Transverse colon (tissue), 4 donors: ENCODE data around the gene SHLD2. TPM values are rescaled to one million over a fixed set of nuclear protein-coding genes. Genes with fewer than 3 reads are reported as not detected.

Source experiments
- DNase-seq: peaks from one replicate; pipeline ENCODE4 v3.0.0-alpha.2; 2019
- H3K27ac ChIP-seq, 4 donors: fragments of 200-600 bp; sonication (generic); 2 replicates each; pipeline ENCODE4 v1.5.1; 2016 to 2018; ENCODE audit warnings: inconsistent platforms in 4 of 4
- H3K27me3 ChIP-seq: fragments of 200-600 bp; sonication (generic); 2 replicates; pipeline ENCODE4 v1.5.1; 2017; ENCODE audit warnings: inconsistent platforms
- H3K36me3 ChIP-seq, 4 donors: fragments of 200-600 bp; sonication (generic); 2 replicates each; pipeline ENCODE4 v1.5.1; 2017 to 2019; ENCODE audit warnings: inconsistent platforms in 4 of 4
- H3K4me1 ChIP-seq, 4 donors: fragments of 200-600 bp; sonication (generic); 2 replicates each; pipeline ENCODE4 v1.5.1; 2017 to 2020; ENCODE audit warnings: inconsistent platforms in 4 of 4
- H3K4me3 ChIP-seq, 4 donors: fragments of 200-600 bp; sonication (generic); 1 replicate in 1 of 4; 2 replicates in 3 of 4; pipeline versions ENCODE4 v1.5.1 to v1.6.1; 2017 to 2019; ENCODE audit warnings: inconsistent platforms in 4 of 4
- H3K9me3 ChIP-seq, 2 donors: fragments of 200-600 bp; sonication (generic); 2 replicates each; pipeline ENCODE4 v1.5.1; 2017 to 2019; ENCODE audit warnings: inconsistent platforms in 2 of 2
- CTCF ChIP-seq, 5 experiments: fragments of 200-600 bp in 3 of 5; fragments of 450-650 bp in 2 of 5; sonication (generic) in 3 of 5; IDR thresholded peaks; 1 replicate in 2 of 5; 2 replicates in 3 of 5; pipeline ENCODE4 v1.5.1; 2016 to 2017; ENCODE audit warnings: antibody characterized with exemption in 5 of 5, inconsistent platforms in 3 of 5, mild to moderate bottlenecking in 2 of 5, moderate library complexity in 1 of 5
- EP300 ChIP-seq: sonication (generic); formaldehyde crosslinking; IDR thresholded peaks from one replicate; pipeline ENCODE4 v1.6.1; 2017; ENCODE audit warnings: antibody characterized with exemption, low read depth
- POLR2A ChIP-seq: fragments of 450-650 bp; IDR thresholded peaks from one replicate; pipeline ENCODE4 v1.6.1; 2016; ENCODE audit warnings: antibody characterized with exemption, mild to moderate bottlenecking, moderate library complexity
- POLR2AphosphoS5 ChIP-seq, 3 donors: sonication (generic); formaldehyde crosslinking; IDR thresholded peaks; one replicate each; pipeline ENCODE4 v1.6.1; 2016; ENCODE audit warnings: antibody characterized with exemption in 3 of 3
- WGBS, 2 donors: methylation state at CpG; one replicate each; pipeline ENCODE4 v1.1.5; 2018; ENCODE audit warnings: low coverage in 1 of 2; 5-methylcytosine and 5-hydroxymethylcytosine counted together
- in situ Hi-C, 4 donors: fragments of 200-750 bp; cut with MboI; loops; one replicate each; pipeline versions ENCODE4 v1.15.0 to v1.15.1; 2017; ENCODE audit warnings: low sequenced_read_pairs in 3 of 4, low pct_ligation_motif_present in 1 of 4, low pct_unique_long_range_greater_than_20kb in 1 of 4
- intact Hi-C: fragments of 100-400 bp; cut with DNase I; formaldehyde crosslinking; loops from one replicate; pipeline ENCODE4 v1.15.1; 2023; ENCODE audit warnings: low total_unique reads
- total RNA-seq, 4 donors: library from RNA; depleted of rRNA; stranded (reverse); fragments of >200 nt; gene quantifications; one replicate each; pipeline ENCODE4 v1.1.0, GENCODE V29; 2016

The SHLD2 gene, protein sequence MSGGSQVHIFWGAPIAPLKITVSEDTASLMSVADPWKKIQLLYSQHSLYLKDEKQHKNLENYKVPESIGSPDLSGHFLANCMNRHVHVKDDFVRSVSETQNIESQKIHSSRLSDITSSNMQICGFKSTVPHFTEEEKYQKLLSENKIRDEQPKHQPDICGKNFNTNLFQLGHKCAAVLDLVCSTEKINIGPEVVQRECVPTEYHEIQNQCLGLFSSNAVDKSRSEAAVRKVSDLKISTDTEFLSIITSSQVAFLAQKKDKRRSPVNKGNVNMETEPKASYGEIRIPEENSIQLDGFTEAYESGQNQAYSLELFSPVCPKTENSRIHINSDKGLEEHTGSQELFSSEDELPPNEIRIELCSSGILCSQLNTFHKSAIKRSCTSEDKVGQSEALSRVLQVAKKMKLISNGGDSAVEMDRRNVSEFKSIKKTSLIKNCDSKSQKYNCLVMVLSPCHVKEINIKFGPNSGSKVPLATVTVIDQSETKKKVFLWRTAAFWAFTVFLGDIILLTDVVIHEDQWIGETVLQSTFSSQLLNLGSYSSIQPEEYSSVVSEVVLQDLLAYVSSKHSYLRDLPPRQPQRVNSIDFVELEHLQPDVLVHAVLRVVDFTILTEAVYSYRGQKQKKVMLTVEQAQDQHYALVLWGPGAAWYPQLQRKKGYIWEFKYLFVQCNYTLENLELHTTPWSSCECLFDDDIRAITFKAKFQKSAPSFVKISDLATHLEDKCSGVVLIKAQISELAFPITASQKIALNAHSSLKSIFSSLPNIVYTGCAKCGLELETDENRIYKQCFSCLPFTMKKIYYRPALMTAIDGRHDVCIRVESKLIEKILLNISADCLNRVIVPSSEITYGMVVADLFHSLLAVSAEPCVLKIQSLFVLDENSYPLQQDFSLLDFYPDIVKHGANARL
- total RNA-seq: 10 to 100 TPM; 21.7 to 43.7 (median 37.3) TPM

- peaks cover 0 to 9% (median 0%) of the 10 kb centered on the region in 4 donors for H3K36me3 ChIP-seq
- in situ Hi-C loops: no loop called here
- no peaks in the 10 kb centered on the region for H3K9me3 ChIP-seq
- 0% methylated on average over 21 of the region's 111 CpGs; no CpG with 5 or more reads in 1 of the 2 donors for WGBS, 2 donors
- TF ChIP-seq POLR2AphosphoS5 (IDR thresholded peaks at IDR 0.05): peak; percentile 85 to 86 (median 86)
- no peak for TF ChIP-seq CTCF (IDR thresholded peaks at IDR 0.05)
- TF ChIP-seq EP300: no peak
- TF ChIP-seq POLR2A: peak; percentile 73
- DNase-seq: peak; percentile 93
- intact Hi-C loops: no loop called here
- peaks cover 13 to 52% (median 32%) of the 10 kb centered on the region in 4 donors for H3K4me1 ChIP-seq
- peak within 1 kb of the TSS; percentile 97 to 99 (median 99) for H3K27ac ChIP-seq
- H3K4me3 ChIP-seq: peak within 1 kb of the TSS; percentile 77 to 92 (median 84)
- H3K27me3 ChIP-seq: no peaks in the 10 kb centered on the region
Measured at GRCh38 chr10:87094373-87095235, at the start of gene SHLD2, which contains the start of gene GLUD1. Gene SHLD2 (plus strand): TSS chr10:87095206. CDS start chr10:87151355, 56,149 bp downstream. Gene GLUD1 (minus strand): TSS chr10:87094843. CDS start chr10:87094769, 74 bp downstream.

DNA sequence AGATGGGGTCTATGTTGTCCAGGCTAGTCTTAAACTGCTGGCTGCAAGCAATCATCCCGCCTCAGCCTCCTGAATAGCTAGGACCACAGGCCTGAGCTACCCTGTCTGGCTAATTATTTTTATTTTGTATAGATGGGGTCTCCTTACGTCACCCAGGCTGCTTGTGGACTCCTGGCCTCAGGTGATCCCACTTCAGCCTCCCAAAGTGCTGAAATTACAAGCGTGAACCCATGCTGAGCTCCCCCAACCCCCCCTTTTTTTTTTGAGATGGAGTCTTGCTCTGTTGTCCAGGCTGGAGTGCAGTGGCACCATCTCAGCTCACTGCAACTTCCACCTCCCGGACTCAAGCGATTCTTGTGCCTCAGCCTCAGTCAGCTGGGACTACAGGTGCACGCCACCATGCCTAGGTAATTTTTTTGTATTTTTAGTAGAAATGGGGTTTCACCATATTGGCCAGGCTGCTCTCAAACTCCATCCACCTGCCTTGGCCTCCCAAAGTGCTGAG, 49.5 kb upstream of the SHLD2 start:
- no peak overlapping the region for H3K27ac ChIP-seq
- 98 to 100% methylated on average over 3 to 6 of the region's 6 CpGs for whole genome bisulfite sequencing, 2 donors
- in situ Hi-C loops (no loop called here), intact Hi-C loops (no loop called here)
- no peak overlapping the region for H3K4me3 ChIP-seq
- H3K36me3 ChIP-seq: peaks cover 0 to 31% (median 15%) of the 10 kb centered on the region in 4 donors
- H3K9me3 ChIP-seq: no peaks in the 10 kb centered on the region
- H3K4me1 ChIP-seq: no peaks in the 10 kb centered on the region
- H3K27me3 ChIP-seq: no peaks in the 10 kb centered on the region
- DNase-seq: no peak
- no peak for TF ChIP-seq POLR2A
- no peak for TF ChIP-seq CTCF (IDR thresholded peaks at IDR 0.05)
- no peak for TF ChIP-seq POLR2AphosphoS5 (IDR thresholded peaks at IDR 0.05)
- no peak for TF ChIP-seq EP300

DNA sequence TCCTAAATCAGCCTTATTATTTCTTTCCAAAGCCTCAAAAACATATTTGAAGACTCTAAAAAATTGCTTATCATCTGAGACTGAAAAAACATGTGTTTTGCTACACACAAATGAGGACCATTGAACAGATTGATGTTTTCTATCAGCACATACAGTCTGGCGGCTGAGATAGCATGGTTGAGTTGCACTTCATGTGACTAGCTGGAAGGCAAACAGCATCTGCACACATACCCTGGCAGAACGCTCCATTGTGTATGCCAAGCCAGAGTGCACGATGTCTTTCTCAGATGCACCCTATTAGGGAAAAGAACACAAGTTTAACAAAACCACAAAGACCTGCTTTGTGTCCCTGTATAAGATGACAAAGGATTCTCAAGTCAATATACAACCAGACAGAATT, 41.9 kb upstream of the SHLD2 start:
- DNase-seq: no peak
- no peaks in the 10 kb centered on the region for H3K9me3 ChIP-seq
- no peak overlapping the region for H3K27ac ChIP-seq
- no peaks in the 10 kb centered on the region for H3K27me3 ChIP-seq
- no peak overlapping the region for H3K4me3 ChIP-seq
- in situ Hi-C loops: no loop called here
- TF ChIP-seq CTCF (IDR thresholded peaks at IDR 0.05) (no peak), POLR2A (no peak), POLR2AphosphoS5 (IDR thresholded peaks at IDR 0.05) (no peak), EP300 (no peak)
- 32 to 76% methylated on average over 3 of the region's 3 CpGs for WGBS, 2 donors
- intact Hi-C loops: no loop called here
- no peaks in the 10 kb centered on the region for H3K4me1 ChIP-seq
- H3K36me3 ChIP-seq: peaks cover 0 to 74% (median 29%) of the 10 kb centered on the region in 4 donors
